D721Med (cell line): ENCODE data around the gene AP4E1.

Experiments
- DNase-seq: peaks from one replicate; pipeline ENCODE4 v3.0.0; 2011; ENCODE audit warnings: low spot score; ENCODE audit not compliant: insufficient read length
- FAIRE-seq: peaks from 2 replicates; lab custom pipeline; 2011; peaks lifted over from hg19 to GRCh38; lab: Jason Lieb, UNC
- CTCF ChIP-seq: IDR thresholded peaks from 2 replicates; pipeline ENCODE4 v1.5.1; 2012; ENCODE audit warnings: mild to moderate bottlenecking, control low read depth; ENCODE audit not compliant: insufficient read depth; ENCODE audit errors: missing control alignments

AP4E1 gene

GRCh38 chr15:50925281-50925680, 16.8 kb downstream of the AP4E1 start:
- no peak for TF ChIP-seq CTCF
- no peak for DNase-seq
- no peak for FAIRE-seq

- FAIRE-seq, result no peak
- no peak for TF ChIP-seq CTCF
- no peak for DNase-seq
Observed at GRCh38 chr15:50929062-50929461, 20.6 kb downstream of the AP4E1 start.

DNA sequence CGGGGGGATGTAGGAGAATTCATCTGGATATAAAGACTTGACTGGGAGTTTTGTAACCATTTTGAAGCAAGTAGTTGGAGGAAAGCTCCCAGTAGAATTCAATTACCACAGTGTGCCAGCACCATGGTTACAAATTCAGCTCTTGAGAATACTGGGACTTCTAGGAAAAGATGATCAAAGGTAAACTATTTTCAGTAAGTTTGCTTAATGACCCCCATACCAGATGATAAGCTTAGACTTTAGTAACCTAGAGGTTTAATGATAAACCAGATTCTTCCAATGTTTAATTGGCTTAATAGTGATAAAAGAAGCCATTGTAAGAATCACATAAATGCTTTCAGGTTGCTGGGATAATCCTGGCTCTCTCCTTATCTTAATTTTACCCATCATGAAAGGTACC, 22.3 kb downstream of the AP4E1 start:
- DNase-seq (no peak), FAIRE-seq (no peak)
- TF ChIP-seq CTCF, result no peak

DNA sequence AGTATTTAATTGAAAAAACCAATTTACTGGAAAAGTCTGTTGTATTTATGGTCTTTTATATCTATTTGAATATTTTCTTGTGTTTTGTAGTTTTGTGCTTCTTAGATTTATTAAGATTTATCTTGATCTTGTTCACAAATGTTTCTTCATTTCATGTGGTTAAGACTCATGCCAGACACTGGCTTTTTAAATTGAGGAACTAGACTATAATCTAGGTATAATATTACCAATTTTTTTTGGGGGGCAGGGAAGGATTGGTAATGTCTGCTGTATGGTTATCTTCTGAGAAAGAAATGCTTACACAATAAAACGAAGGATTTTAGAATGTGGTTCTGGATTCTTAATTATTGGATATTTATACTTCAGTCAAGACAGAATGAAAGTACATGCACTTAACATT, 24.9 kb downstream of the AP4E1 start:
- FAIRE-seq, result no peak
- no peak for TF ChIP-seq CTCF
- DNase-seq, result no peak

DNA sequence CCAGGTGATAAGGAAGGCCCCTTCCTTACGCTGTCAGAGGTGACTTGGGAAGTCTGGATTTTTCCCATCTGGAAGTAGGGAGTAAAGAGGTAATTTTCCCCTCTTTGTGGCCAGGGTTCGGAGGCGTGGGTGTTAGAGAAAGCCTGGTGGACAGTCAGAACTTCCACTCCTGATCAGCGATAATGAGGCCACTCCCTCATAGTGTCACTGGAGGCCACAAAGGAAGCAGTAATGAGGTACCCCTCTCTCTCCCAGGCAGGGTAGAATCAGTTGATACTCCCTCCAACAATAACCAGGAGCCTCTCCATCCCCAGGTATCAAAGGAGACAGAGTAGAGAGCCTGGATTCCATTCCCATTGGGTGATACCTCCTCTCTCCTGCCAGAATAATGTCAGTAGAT, 30.0 kb downstream of the AP4E1 start:
- FAIRE-seq (no peak), DNase-seq (no peak)
- no peak for TF ChIP-seq CTCF

GRCh38 chr15:50939911-50940310, 31.4 kb downstream of the AP4E1 start:
- FAIRE-seq, result no peak

DNA sequence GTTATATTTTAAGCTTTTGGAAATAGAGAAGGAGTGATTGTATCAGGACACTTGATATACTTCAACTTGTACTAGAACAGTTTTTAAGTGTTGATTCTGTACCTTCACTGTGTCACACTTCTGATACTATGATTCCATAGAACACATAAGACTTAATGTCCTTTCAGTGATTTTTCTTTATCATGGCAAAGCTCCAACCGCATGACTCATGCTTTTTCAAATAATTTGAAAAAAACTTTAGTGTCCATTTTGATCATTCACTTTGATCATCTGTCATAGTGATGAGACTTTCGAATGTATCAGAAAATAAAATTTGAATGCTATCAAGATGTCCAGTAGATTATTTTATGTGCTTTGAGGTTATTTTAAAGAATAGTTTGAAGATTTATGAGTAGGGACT, 32.0 kb downstream of the AP4E1 start:
- DNase-seq (no peak), FAIRE-seq (peak; percentile 44)
- no peak for TF ChIP-seq CTCF

More at GRCh38 chr15:50939911-50940310, 31.4 kb downstream of the AP4E1 start:
- TF ChIP-seq CTCF, result no peak
- no peak for DNase-seq
